GM12872 (cell line): Measurements from ENCODE around the gene SLC7A1.

ENCODE experiments used
- TF ChIP-seq, protein P1 (sequence below): IDR thresholded peaks from 3 replicates; pipeline ENCODE4 v1.5.1; 2011; ENCODE audit warnings: low read depth, mild to moderate bottlenecking, low read length, moderate library complexity; ENCODE audit not compliant: insufficient read depth

The SLC7A1 gene

DNA sequence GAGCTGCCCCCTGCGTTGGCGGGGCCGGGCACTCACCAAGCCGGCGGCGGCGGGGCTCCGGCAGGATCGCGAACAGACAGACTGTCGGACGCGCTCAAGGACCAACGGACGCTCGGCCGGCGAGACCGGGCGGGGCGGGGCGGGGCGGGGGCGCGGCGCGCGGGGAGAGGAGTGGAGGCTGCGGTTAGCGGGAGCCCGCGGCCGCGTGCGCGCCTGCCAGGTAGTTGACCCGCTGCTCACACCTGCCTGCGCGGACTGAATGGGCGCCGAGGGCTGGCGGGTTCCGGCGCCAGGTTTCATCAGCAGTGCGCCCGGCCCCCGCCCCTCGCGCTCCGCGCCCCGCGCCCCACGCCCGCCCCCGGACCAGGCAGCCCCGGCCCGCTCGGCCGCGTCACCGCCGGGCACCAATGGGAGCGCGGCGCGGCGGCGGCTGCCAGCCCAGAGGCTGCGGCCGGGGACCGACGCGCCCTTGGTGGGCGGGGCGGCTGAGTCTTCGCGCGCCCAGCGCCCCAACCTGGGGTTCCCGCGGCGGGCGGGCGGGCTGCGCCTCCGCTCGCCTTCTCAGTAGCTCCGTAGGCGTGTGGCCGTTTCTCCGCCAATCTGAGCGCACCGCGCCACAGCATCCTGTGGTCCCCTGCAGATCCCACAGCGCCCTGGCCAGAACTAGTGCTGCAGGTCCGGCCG lies at the start of gene SLC7A1:
Gene SLC7A1, minus strand, starts transcription at position 309 of the 684 bp plus-strand sequence. CDS start 59,500 bp downstream, outside the sequence.
- TF ChIP-seq, protein P1, sequence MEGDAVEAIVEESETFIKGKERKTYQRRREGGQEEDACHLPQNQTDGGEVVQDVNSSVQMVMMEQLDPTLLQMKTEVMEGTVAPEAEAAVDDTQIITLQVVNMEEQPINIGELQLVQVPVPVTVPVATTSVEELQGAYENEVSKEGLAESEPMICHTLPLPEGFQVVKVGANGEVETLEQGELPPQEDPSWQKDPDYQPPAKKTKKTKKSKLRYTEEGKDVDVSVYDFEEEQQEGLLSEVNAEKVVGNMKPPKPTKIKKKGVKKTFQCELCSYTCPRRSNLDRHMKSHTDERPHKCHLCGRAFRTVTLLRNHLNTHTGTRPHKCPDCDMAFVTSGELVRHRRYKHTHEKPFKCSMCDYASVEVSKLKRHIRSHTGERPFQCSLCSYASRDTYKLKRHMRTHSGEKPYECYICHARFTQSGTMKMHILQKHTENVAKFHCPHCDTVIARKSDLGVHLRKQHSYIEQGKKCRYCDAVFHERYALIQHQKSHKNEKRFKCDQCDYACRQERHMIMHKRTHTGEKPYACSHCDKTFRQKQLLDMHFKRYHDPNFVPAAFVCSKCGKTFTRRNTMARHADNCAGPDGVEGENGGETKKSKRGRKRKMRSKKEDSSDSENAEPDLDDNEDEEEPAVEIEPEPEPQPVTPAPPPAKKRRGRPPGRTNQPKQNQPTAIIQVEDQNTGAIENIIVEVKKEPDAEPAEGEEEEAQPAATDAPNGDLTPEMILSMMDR = 0 out of 3 replicates have a peak, but pooled peaks have one; percentile 16

- TF ChIP-seq, protein P1 = no peak
These were observed 45.2 kb upstream of the SLC7A1 start for GRCh38 chr13:29640665-29641064.

DNA sequence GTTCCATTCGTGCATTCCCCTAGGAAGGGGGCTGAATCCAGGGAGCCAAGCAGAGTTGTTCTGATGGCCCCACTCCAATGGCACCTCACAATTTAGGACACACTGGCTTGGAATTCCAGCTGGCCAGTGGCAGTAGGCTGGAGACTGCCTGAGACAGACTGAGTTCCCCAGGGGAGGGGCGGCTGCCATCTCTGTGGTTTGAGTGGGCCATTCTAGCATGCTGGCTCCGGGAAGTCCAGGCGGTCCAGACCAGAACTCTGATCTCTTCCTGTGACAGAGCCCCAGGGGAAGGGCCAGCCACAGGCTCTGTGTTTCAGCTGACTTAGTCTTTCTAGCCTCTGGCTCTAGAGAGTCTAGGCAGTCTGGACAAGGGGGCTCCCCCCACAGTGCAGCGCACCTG lies 29.5 kb upstream of the SLC7A1 start:
- TF ChIP-seq, protein P1 = no peak

GRCh38 chr13:29621841-29622240 lies 26.4 kb upstream of the SLC7A1 start:
- TF ChIP-seq, protein P1 = no peak

DNA sequence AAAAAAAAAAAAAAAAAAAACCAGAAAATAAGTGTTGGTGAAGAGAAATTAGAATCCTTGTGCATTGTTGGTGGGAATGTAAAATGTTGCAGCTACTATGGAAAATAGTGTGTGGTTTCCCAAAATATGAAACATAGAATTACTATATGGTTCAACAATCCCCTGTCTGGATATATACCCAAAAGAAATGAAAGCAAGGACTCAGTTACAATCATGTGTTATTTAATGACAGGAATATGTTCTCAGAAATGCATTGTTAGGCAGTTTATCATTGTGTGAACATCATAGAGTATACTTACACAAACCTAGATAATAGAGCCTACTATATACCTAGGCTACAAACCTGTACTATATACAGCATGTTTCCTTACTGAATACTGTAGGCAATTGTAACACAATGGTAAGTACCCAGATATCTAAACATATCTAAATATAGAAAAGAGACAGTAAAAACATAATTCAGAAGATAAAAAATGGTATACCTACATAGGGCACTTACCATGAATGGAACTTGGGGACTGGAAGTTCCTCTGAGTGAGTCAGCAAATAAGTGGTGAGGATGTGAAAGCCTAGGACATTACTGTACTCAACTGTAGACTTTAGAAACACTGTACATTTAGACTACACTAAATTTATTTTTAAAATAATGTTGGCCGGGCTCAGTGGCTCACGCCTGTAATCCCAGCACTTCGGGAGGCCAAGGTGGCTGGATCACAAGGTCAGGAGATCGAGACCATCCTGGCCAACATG lies 25.7 kb upstream of the SLC7A1 start:
- TF ChIP-seq, protein P1 = no peak

DNA sequence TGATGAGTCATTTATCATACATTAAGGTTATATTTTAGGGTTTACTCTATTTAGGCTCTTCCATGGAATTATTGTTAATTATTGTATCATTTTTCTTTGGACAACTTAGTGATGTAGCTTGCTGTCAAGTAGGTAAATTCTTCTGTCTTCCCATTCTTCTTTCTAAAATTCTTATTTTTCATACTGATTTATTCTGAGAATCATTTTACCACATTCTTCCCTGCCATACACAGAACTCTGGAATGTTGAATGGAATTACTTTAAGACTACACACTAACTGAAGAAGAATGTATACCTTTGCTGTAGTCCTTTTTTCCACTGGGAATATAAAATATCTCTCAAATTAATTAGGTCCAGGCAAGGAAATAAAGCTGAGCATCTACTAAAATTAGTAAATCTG lies 24.5 kb upstream of the SLC7A1 start:
- TF ChIP-seq, protein P1 = no peak

DNA sequence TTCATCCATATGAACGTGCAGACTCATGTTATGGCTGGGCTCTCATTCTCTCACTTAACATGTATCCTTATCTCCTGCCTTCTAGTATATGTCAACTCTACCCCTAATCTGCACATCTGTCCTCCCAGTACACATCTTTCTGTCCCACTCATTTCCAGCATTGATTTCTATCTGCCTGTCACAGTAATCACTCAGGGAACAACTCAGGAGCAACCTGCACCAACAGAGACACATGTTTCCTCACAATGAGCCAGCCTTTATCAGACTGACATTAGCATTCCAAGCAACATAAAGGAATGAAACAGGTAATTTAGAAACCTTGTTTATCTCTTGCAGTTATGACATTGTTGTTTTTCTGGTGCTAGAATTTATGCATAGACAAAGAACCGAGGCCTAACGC lies 17.6 kb upstream of the SLC7A1 start:
- TF ChIP-seq, protein P1 = no peak
